Astrocyte (in vitro differentiated cells and primary cell): ENCODE data around the gene ADAMTS17. TPM values are rescaled to one million over a fixed set of nuclear protein-coding genes. Genes with fewer than 3 reads are reported as not detected.

ENCODE experiments used
- DNase-seq: peaks from one replicate; pipeline ENCODE4 v3.0.0-alpha.2; 2010; ENCODE audit warnings: low read depth
- FAIRE-seq: peaks from 2 replicates; lab custom pipeline; 2011; peaks lifted over from hg19 to GRCh38; lab: Jason Lieb, UNC
- H2AFZ ChIP-seq: 2 replicates; pipeline ENCODE4 v1.6.0; 2012; ENCODE audit warnings: low read depth, low read length, inconsistent platforms
- H3K27ac ChIP-seq: 2 replicates; pipeline ENCODE4 v1.5.1; 2011; ENCODE audit warnings: low read depth, low read length, inconsistent platforms
- H3K27me3 ChIP-seq: 2 replicates; pipeline ENCODE4 v1.6.0; 2011; ENCODE audit warnings: low read length, inconsistent platforms; ENCODE audit not compliant: insufficient read depth
- H3K36me3 ChIP-seq: 2 replicates; pipeline ENCODE4 v1.5.1; 2011; ENCODE audit warnings: low read length, inconsistent platforms; ENCODE audit not compliant: insufficient read depth
- H3K4me1 ChIP-seq: 2 replicates; pipeline ENCODE4 v1.5.1; 2011; ENCODE audit warnings: low read length, inconsistent platforms; ENCODE audit not compliant: insufficient read depth
- H3K4me2 ChIP-seq: 2 replicates; pipeline ENCODE4 v1.6.0; 2012; ENCODE audit warnings: low read length, inconsistent platforms
- H3K4me3 ChIP-seq: 2 replicates; pipeline ENCODE4 v1.5.1; 2011; ENCODE audit warnings: low read depth, mild to moderate bottlenecking, low read length, inconsistent platforms; ENCODE audit not compliant: insufficient read depth
- H3K79me2 ChIP-seq: 2 replicates; pipeline ENCODE4 v1.6.0; 2012; ENCODE audit warnings: mild to moderate bottlenecking, low read length, inconsistent platforms; ENCODE audit not compliant: insufficient read depth
- H3K9ac ChIP-seq: 2 replicates; pipeline ENCODE4 v1.6.0; 2012; ENCODE audit warnings: mild to moderate bottlenecking, low read length, inconsistent platforms
- H3K9me3 ChIP-seq: 2 replicates; pipeline ENCODE4 v1.5.1; 2012; ENCODE audit warnings: low read depth, mild to moderate bottlenecking, low read length, inconsistent platforms; ENCODE audit not compliant: insufficient read depth
- H4K20me1 ChIP-seq: 2 replicates; pipeline ENCODE4 v1.6.0; 2012; ENCODE audit warnings: low read length, inconsistent platforms; ENCODE audit not compliant: insufficient read depth
- H3K27ac Mint-ChIP-seq: one replicate; pipeline ENCODE4 v1.8.0; 2021; ENCODE audit warnings: mild to moderate bottlenecking, mixed read lengths; ENCODE audit not compliant: unreplicated experiment
- H3K27me3 Mint-ChIP-seq: one replicate; pipeline ENCODE4 v1.8.0; 2021; ENCODE audit warnings: low read depth, mixed read lengths; ENCODE audit not compliant: unreplicated experiment
- H3K36me3 Mint-ChIP-seq: one replicate; pipeline ENCODE4 v1.8.0; 2021; ENCODE audit warnings: low read depth, mixed read lengths; ENCODE audit not compliant: unreplicated experiment
- H3K4me1 Mint-ChIP-seq: one replicate; pipeline ENCODE4 v1.8.0; 2021; ENCODE audit warnings: low read depth, mixed read lengths; ENCODE audit not compliant: unreplicated experiment
- H3K4me3 Mint-ChIP-seq: one replicate; pipeline ENCODE4 v1.8.0; 2021; ENCODE audit warnings: mild to moderate bottlenecking, moderate library complexity, mixed read lengths; ENCODE audit not compliant: unreplicated experiment
- H3K9me3 Mint-ChIP-seq: one replicate; pipeline ENCODE4 v1.8.0; 2021; ENCODE audit warnings: mild to moderate bottlenecking, mixed read lengths; ENCODE audit not compliant: unreplicated experiment
- EZH2 ChIP-seq: IDR thresholded peaks from 2 replicates; pipeline ENCODE4 v1.6.1; 2012; ENCODE audit warnings: mild to moderate bottlenecking, low read length, inconsistent platforms; ENCODE audit not compliant: insufficient read depth
- total RNA-seq: library from RNA; stranded (reverse); gene quantifications from 2 replicates; pipeline ENCODE4 v1.2.1, GENCODE V29; 2021
- TF ChIP-seq, protein P1 (sequence below): IDR thresholded peaks from 2 replicates; pipeline ENCODE4 v1.5.1; 2011; ENCODE audit warnings: low read depth, mild to moderate bottlenecking, inconsistent platforms, low read length, moderate library complexity; ENCODE audit not compliant: insufficient read depth

ADAMTS17 gene
- total RNA-seq, 1 donor from 2014 or later, result 0.27 TPM

DNA sequence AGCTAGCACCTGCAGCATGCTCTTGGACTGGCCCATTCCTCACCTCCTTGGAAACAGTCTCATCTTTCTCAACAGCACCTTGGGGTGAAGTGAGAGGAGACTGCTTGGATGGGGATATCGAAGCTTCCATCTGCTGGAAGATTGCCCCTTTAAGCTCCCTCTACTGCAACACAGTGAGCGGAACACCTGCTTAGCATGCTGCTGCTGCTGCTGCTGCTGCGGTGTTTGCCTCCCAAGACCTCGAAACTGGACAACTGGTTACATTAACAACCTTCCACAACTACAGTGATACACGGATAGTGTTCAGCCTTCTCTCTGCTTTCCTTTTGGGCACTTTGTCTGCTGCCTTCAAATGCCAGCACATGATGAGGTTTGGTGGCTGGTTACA is 354.7 kb downstream of the ADAMTS17 start:
- no peak overlapping the region for H3K9ac ChIP-seq
- H3K27me3 ChIP-seq, result no peaks in the 10 kb centered on the region
- Mint-ChIP-seq H3K36me3 (no peaks in the 10 kb centered on the region), H3K4me3 (no peak overlapping the region), H3K9me3 (peaks cover 13% of the 10 kb centered on the region), H3K27me3 (peaks cover 12% of the 10 kb centered on the region), H3K27ac (no peak overlapping the region), H3K4me1 (peaks cover 12% of the 10 kb centered on the region)
- TF ChIP-seq, protein P1, sequence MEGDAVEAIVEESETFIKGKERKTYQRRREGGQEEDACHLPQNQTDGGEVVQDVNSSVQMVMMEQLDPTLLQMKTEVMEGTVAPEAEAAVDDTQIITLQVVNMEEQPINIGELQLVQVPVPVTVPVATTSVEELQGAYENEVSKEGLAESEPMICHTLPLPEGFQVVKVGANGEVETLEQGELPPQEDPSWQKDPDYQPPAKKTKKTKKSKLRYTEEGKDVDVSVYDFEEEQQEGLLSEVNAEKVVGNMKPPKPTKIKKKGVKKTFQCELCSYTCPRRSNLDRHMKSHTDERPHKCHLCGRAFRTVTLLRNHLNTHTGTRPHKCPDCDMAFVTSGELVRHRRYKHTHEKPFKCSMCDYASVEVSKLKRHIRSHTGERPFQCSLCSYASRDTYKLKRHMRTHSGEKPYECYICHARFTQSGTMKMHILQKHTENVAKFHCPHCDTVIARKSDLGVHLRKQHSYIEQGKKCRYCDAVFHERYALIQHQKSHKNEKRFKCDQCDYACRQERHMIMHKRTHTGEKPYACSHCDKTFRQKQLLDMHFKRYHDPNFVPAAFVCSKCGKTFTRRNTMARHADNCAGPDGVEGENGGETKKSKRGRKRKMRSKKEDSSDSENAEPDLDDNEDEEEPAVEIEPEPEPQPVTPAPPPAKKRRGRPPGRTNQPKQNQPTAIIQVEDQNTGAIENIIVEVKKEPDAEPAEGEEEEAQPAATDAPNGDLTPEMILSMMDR, result no peak
- no peak for TF ChIP-seq EZH2
- H3K27ac ChIP-seq, result no peak overlapping the region
- FAIRE-seq, result no peak
- DNase-seq, result no peak
- H3K9me3 ChIP-seq, result peaks cover 6% of the 10 kb centered on the region
- H2AFZ ChIP-seq, result no peak overlapping the region
- no peaks in the 10 kb centered on the region for H3K36me3 ChIP-seq
- H3K4me3 ChIP-seq, result no peak overlapping the region
- no peaks in the 10 kb centered on the region for H3K79me2 ChIP-seq
- no peaks in the 10 kb centered on the region for H4K20me1 ChIP-seq
- no peak overlapping the region for H3K4me2 ChIP-seq
- H3K4me1 ChIP-seq, result peaks cover 12% of the 10 kb centered on the region

DNA sequence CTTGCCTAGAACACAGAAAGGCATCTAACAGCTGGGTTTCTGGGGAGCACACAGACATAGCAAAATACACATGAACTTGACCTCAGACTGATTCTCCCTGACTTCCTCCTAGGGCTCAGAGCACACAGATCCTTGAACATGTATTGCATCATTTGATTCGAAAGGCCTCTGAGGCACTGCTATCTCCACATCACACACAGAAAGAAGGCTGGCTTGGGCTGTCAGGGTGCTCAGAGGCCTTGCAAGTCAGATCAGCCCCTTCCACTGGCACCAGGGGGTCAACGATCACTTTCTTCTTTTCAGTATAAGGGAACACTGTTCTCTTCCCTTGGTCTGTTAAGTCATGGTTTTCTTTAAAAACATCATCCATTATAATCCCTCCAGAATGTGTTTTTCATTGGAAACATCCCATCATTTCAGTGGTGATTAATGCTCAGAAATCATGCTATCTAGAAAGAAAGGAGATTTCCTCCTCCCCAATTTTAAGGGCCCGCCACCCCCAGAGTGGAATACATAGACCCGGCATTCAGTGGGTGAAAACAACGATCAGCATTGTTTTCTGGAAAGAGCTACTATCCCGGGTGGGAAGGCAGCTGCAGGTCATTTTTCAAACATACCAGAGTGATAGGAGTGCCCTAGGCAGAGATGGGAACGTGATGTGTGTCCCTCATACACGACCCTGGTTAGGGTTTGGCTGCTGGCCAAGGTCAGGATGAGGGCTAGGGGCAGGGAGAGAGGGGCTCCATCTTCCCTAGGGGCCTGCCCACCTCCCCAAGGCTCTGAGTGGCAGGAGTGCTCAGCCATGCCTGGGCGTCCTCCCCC is 355.3 kb downstream of the ADAMTS17 start:
- TF ChIP-seq, protein P1, result no peak
- TF ChIP-seq EZH2, result no peak

DNA sequence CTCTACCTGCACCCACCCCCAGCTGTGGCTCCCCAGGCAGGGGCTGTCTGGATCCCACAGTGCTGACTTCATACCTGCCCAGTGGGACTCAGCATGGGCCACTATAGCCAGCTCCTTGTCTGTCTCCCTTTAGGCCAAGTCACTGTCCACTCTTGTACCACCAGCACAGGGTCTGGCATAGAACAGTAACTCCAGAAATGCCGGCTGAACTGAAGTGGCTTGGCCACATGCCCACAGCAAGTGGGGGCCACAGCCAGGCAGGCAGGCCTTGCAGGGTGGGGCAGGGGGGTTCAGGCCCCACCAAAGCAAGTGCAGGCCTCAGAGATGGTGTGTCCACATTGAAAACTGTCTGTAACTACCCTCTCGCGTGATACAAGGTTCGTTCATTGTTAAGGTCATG is 355.9 kb downstream of the ADAMTS17 start:
- Mint-ChIP-seq H3K27ac (no peak overlapping the region), H3K4me3 (no peak overlapping the region), H3K36me3 (no peaks in the 10 kb centered on the region), H3K27me3 (peaks cover 9% of the 10 kb centered on the region), H3K4me1 (peaks cover 12% of the 10 kb centered on the region), H3K9me3 (peaks cover 13% of the 10 kb centered on the region)
- Histone ChIP-seq H3K79me2 (no peaks in the 10 kb centered on the region), H3K9me3 (peaks cover 6% of the 10 kb centered on the region), H3K4me3 (no peak overlapping the region), H3K4me1 (peaks cover 12% of the 10 kb centered on the region), H3K9ac (no peak overlapping the region), H3K4me2 (no peak overlapping the region), H2AFZ (no peak overlapping the region), H4K20me1 (no peaks in the 10 kb centered on the region), H3K27ac (no peak overlapping the region), H3K36me3 (no peaks in the 10 kb centered on the region), H3K27me3 (no peaks in the 10 kb centered on the region)
- DNase-seq (no peak), FAIRE-seq (no peak)
- TF ChIP-seq EZH2, result no peak
- TF ChIP-seq, protein P1, result no peak

More for the DNA sequence above, 355.3 kb downstream of the ADAMTS17 start:
- Histone ChIP-seq H3K27ac (no peak overlapping the region), H3K27me3 (no peaks in the 10 kb centered on the region), H3K36me3 (no peaks in the 10 kb centered on the region), H3K4me2 (no peak overlapping the region), H3K9me3 (peaks cover 6% of the 10 kb centered on the region), H2AFZ (no peak overlapping the region), H3K4me3 (no peak overlapping the region), H3K79me2 (no peaks in the 10 kb centered on the region), H3K4me1 (peaks cover 12% of the 10 kb centered on the region), H4K20me1 (no peaks in the 10 kb centered on the region), H3K9ac (no peak overlapping the region)
- H3K27ac Mint-ChIP-seq, result no peak overlapping the region
- FAIRE-seq, result no peak
- H3K4me1 Mint-ChIP-seq, result peaks cover 12% of the 10 kb centered on the region
- H3K4me3 Mint-ChIP-seq, result peak overlapping the region; percentile 25
- peaks cover 12% of the 10 kb centered on the region for H3K27me3 Mint-ChIP-seq
- H3K36me3 Mint-ChIP-seq, result no peaks in the 10 kb centered on the region
- H3K9me3 Mint-ChIP-seq, result peaks cover 13% of the 10 kb centered on the region
- DNase-seq, result no peak
